Measurements from ENCODE around the gene RAB34. TPM values are rescaled to one million over a fixed set of nuclear protein-coding genes. Genes with fewer than 3 reads are reported as not detected.
A peak's percentile ranks its signal among the peaks of the same experiment; 100 is the strongest.
"Not testable (repeated sequence)": the region's sequence is repeated elsewhere in the genome, so short reads cannot be mapped to it uniquely, and the experiment has no call there.

RAB34 gene
- total RNA-seq, 1 donor from 2014 or later = 153 TPM

DNA sequence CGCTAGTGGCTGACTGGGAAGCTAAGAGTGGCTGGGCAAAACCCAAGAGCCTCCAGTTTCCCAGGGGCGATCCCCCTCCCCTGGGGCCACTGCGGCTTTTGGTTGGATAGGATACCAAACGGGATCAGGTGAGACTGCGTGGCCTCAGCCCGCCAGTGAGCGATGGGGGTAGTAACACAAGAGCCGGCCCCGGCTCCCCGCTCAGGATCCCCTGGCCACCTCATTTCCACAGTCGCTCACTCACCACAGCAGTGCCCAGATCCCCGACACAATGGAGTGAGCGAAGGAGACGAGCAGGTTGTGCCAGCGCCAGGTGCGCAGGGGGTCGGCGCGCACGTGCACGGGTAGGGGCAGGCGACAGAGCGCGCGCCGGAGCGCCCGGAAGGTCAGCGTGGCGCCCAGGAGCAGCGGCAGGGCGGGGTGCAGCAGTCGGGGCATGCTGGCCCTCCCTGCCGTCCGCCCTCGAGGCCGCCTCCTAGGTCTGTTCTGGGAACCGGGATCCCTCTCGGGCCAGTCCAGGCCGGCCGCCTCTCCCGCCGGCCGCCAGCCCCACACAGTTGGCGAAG is 8.1 kb upstream of the RAB34 start:
- TF ChIP-seq, protein P1, sequence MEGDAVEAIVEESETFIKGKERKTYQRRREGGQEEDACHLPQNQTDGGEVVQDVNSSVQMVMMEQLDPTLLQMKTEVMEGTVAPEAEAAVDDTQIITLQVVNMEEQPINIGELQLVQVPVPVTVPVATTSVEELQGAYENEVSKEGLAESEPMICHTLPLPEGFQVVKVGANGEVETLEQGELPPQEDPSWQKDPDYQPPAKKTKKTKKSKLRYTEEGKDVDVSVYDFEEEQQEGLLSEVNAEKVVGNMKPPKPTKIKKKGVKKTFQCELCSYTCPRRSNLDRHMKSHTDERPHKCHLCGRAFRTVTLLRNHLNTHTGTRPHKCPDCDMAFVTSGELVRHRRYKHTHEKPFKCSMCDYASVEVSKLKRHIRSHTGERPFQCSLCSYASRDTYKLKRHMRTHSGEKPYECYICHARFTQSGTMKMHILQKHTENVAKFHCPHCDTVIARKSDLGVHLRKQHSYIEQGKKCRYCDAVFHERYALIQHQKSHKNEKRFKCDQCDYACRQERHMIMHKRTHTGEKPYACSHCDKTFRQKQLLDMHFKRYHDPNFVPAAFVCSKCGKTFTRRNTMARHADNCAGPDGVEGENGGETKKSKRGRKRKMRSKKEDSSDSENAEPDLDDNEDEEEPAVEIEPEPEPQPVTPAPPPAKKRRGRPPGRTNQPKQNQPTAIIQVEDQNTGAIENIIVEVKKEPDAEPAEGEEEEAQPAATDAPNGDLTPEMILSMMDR (IDR thresholded peaks at IDR 0.05) = no peak
- Mint-ChIP-seq H3K27ac (ENCODE audit: unreplicated experiment) (peak overlapping the region; percentile 92), H3K36me3 (ENCODE audit: unreplicated experiment) (peaks cover 12% of the 10 kb centered on the region), H3K4me1 (ENCODE audit: unreplicated experiment) (peaks cover 46% of the 10 kb centered on the region), H3K9me3 (ENCODE audit: unreplicated experiment) (no peaks in the 10 kb centered on the region), H3K4me3 (ENCODE audit: unreplicated experiment) (peak overlapping the region; percentile 88), H3K27me3 (ENCODE audit: unreplicated experiment) (no peaks in the 10 kb centered on the region)
- DNase-seq (ENCODE audit: extremely low spot score, unreplicated experiment) = no peak

DNA sequence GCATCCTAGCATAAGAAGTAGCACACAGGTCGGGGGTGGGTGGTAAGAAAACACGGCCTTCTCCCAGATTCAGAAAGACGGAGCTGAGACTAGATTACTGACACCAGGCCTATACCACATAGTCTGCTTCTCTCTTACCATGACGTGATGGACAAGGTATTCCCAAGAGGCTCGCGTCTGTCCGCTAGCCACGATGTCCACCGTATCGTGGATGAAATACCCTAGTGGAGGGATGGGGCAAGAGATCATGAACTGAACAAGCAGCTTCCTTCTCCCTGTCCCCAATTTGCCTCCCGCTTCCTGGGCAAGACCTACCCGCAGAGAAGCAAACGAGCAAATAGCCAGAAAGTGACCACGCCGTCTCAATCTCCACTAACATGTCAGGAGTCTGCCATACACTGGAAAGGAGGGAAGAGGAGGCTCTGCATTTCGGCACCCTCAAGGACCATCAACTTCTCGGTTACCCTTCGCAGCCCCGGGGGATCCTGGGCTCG is 7.5 kb upstream of the RAB34 start:
- Mint-ChIP-seq H3K36me3 (ENCODE audit: unreplicated experiment) (peaks cover 17% of the 10 kb centered on the region), H3K4me3 (ENCODE audit: unreplicated experiment) (peak overlapping the region; percentile 88), H3K9me3 (ENCODE audit: unreplicated experiment) (no peaks in the 10 kb centered on the region), H3K4me1 (ENCODE audit: unreplicated experiment) (peaks cover 51% of the 10 kb centered on the region), H3K27me3 (ENCODE audit: unreplicated experiment) (no peaks in the 10 kb centered on the region), H3K27ac (ENCODE audit: unreplicated experiment) (peak overlapping the region; percentile 92)
- DNase-seq (ENCODE audit: extremely low spot score, unreplicated experiment) = no peak
- TF ChIP-seq, protein P1 (IDR thresholded peaks at IDR 0.05) = no peak

DNA sequence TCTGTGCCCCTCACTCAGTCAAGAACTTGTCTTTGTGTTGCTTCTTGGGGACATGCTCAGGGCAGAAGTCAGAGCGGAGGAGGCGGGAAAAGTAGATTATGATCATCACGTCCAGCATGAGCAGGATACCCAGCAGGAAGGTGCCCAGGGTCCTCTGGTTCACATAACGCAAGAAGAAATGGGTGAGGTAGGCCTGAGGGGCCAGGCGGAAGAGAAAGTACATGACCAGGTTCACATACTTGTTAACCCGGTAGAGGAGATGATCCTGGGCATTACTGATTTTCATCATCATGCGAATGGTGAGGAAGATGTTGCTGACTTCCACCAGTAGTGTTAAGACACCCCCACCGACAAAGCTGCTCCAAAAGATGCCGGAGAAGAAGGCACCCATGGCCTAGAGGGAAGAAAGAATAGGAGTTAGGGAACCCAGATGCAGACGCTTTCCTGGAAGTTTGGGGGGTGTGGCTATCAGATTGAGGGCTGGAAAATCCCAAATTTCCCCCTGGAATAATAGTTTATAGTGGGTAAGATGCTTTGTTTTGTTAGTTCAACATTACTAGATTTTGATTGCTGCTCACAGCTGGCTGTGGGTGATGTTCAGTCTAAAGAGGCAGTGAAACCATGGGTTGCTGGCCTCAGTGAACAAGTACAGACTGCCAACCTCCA is 7.0 kb upstream of the RAB34 start:
- peak overlapping the region; percentile 88 for H3K4me3 Mint-ChIP-seq (ENCODE audit: unreplicated experiment)
- H3K36me3 Mint-ChIP-seq (ENCODE audit: unreplicated experiment) = peaks cover 21% of the 10 kb centered on the region
- no peaks in the 10 kb centered on the region for H3K9me3 Mint-ChIP-seq (ENCODE audit: unreplicated experiment)
- H3K27ac Mint-ChIP-seq (ENCODE audit: unreplicated experiment) = peak overlapping the region; percentile 92
- H3K27me3 Mint-ChIP-seq (ENCODE audit: unreplicated experiment) = no peaks in the 10 kb centered on the region
- no peak for DNase-seq (ENCODE audit: extremely low spot score, unreplicated experiment)
- H3K4me1 Mint-ChIP-seq (ENCODE audit: unreplicated experiment) = peaks cover 55% of the 10 kb centered on the region
- TF ChIP-seq, protein P1 (IDR thresholded peaks at IDR 0.05) = no peak

DNA sequence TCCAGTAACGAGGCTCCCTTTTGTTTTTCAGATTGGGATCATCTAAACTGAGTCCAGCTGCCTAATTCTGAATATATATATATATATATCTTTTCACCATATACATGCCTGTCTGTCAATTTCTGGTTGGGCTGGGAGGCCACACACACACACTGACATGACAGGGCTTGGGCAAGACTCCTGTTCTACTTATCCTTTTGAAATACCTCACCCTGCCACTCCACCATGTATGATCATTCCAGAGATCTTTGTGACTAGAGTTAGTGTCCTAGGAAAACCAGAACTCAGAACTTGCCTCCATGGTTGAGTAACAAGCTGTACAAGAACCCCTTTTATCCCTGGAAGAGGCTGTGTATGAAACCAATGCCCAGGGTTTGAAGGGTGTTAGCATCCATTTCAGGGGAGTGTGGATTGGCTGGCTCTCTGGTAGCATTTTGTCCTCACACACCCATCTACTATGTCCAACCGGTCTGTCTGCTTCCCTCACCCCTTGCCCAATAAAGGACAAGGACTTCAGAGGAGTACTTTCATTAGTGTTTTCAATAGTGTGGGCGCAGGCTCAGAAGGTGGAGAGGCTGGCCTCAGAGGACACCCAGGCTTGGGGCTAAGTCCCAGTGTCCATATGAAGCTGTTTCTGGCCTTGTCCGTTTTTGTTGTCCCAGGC is 6.3 kb upstream of the RAB34 start:
- H3K36me3 Mint-ChIP-seq (ENCODE audit: unreplicated experiment) = peaks cover 21% of the 10 kb centered on the region
- peaks cover 57% of the 10 kb centered on the region for H3K4me1 Mint-ChIP-seq (ENCODE audit: unreplicated experiment)
- peak overlapping the region; percentile 92 for H3K27ac Mint-ChIP-seq (ENCODE audit: unreplicated experiment)
- H3K27me3 Mint-ChIP-seq (ENCODE audit: unreplicated experiment); DNase-seq (ENCODE audit: extremely low spot score, unreplicated experiment); H3K4me3 Mint-ChIP-seq (ENCODE audit: unreplicated experiment); H3K9me3 Mint-ChIP-seq (ENCODE audit: unreplicated experiment): not testable (repeated sequence)

DNA sequence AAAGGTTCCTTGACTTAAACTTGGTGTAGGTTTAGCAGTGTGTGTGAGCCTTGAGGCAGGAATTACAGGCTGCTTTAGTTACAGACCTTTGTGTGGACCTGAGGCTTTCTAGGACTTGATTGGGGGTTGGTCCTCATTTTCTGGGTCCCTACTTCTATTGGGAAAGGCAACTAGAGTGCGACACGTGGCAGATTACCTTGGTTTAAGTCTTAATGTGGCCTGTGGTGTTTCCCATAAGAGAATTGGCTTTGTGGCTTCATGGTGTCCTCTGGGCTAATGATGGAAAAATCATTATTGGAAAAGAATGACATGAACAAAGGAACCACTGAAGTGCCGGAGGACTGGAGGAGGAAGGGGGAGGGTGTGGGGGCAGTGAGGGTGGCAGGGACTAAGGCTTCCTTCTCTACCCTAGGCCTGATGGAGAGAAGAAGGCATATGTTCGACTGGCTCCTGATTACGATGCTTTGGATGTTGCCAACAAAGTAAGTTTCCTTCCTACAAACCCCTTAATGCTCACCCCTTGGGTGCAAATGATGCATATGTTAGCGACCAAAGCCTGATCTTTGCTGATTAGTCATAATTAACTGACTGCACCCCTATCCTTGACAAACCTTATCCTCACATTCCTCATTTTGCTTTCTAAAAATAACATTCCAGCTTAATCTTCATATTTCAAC is 5.6 kb upstream of the RAB34 start:
- DNase-seq (ENCODE audit: extremely low spot score, unreplicated experiment) = no peak
- no peaks in the 10 kb centered on the region for H3K27me3 Mint-ChIP-seq (ENCODE audit: unreplicated experiment)
- peaks cover 21% of the 10 kb centered on the region for H3K36me3 Mint-ChIP-seq (ENCODE audit: unreplicated experiment)
- TF ChIP-seq, protein P1 (IDR thresholded peaks at IDR 0.05) = no peak
- no peak overlapping the region for H3K4me3 Mint-ChIP-seq (ENCODE audit: unreplicated experiment)
- peaks cover 61% of the 10 kb centered on the region for H3K4me1 Mint-ChIP-seq (ENCODE audit: unreplicated experiment)
- H3K27ac Mint-ChIP-seq (ENCODE audit: unreplicated experiment) = peak overlapping the region; percentile 10
- no peaks in the 10 kb centered on the region for H3K9me3 Mint-ChIP-seq (ENCODE audit: unreplicated experiment)

All from osteocyte (in vitro differentiated cells).